GM18502 (cell line): ENCODE results near the gene ST6GALNAC3.

ENCODE experiments used
- ATAC-seq: cut with Tn5 transposase; IDR thresholded peaks from one replicate; pipeline ENCODE4 v1.9.1; 2021; ENCODE audit warnings: mild to moderate bottlenecking; ENCODE audit not compliant: unreplicated experiment, poor library complexity

ST6GALNAC3 gene

GRCh38 chr1:76179219-76179698 is 104.7 kb downstream of the ST6GALNAC3 start:
- no peak for ATAC-seq

GRCh38 chr1:76185207-76185606 is 110.7 kb downstream of the ST6GALNAC3 start:
- no peak for ATAC-seq

- no peak for ATAC-seq
Observed at GRCh38 chr1:76186554-76187170, 112.1 kb downstream of the ST6GALNAC3 start.

GRCh38 chr1:76187436-76187835 is 112.9 kb downstream of the ST6GALNAC3 start:
- no peak for ATAC-seq

GRCh38 chr1:76189310-76189709 is 114.8 kb downstream of the ST6GALNAC3 start:
- ATAC-seq = no peak

GRCh38 chr1:76190749-76191424 is 116.3 kb downstream of the ST6GALNAC3 start:
- peak; percentile 50 for ATAC-seq

GRCh38 chr1:76191561-76191960 is 117.0 kb downstream of the ST6GALNAC3 start:
- ATAC-seq = no peak

- ATAC-seq = no peak
Observed at GRCh38 chr1:76198452-76198851, 123.9 kb downstream of the ST6GALNAC3 start.

- no peak for ATAC-seq
Observed at GRCh38 chr1:76202670-76203069, 128.1 kb downstream of the ST6GALNAC3 start.

- ATAC-seq = no peak
Observed at GRCh38 chr1:76203127-76203526, 128.6 kb downstream of the ST6GALNAC3 start.

GRCh38 chr1:76209238-76209637 is 134.7 kb downstream of the ST6GALNAC3 start:
- no peak for ATAC-seq

- ATAC-seq = no peak
Observed at GRCh38 chr1:76209648-76210047, 135.1 kb downstream of the ST6GALNAC3 start.

GRCh38 chr1:76210160-76210559 is 135.6 kb downstream of the ST6GALNAC3 start:
- ATAC-seq = no peak

GRCh38 chr1:76218888-76219287 is 144.3 kb downstream of the ST6GALNAC3 start:
- ATAC-seq = no peak

- no peak for ATAC-seq
Observed at GRCh38 chr1:76219366-76219818, 144.8 kb downstream of the ST6GALNAC3 start.

- no peak for ATAC-seq
Observed at GRCh38 chr1:76224752-76225151, 150.2 kb downstream of the ST6GALNAC3 start.

- no peak for ATAC-seq
Observed at GRCh38 chr1:76225526-76225925, 151.0 kb downstream of the ST6GALNAC3 start.

- ATAC-seq = no peak
Observed at GRCh38 chr1:76227621-76228020, 153.1 kb downstream of the ST6GALNAC3 start.

- no peak for ATAC-seq
Observed at GRCh38 chr1:76229279-76230005, 154.9 kb downstream of the ST6GALNAC3 start.

- ATAC-seq = no peak
Observed at GRCh38 chr1:76230842-76231281, 156.3 kb downstream of the ST6GALNAC3 start.

- no peak for ATAC-seq
Observed at GRCh38 chr1:76231320-76231719, 156.8 kb downstream of the ST6GALNAC3 start.
